Measurements from ENCODE around the gene GNG4.

- TF ChIP-seq POLR2AphosphoS5 (IDR thresholded peaks at IDR 0.05; ENCODE audit: low read depth, low read length) (no peak), POLR2A (IDR thresholded peaks at IDR 0.05; ENCODE audit: low read depth, low read length) (no peak)
These were observed 117.2 kb downstream of the GNG4 start for GRCh38 chr1:235532360-235532759.
